SU-DHL-6 (cell line): Measurements from ENCODE around the gene MAPK10.

Source experiments
- H2AFZ ChIP-seq: fragments of 200-600 bp; sonication (generic); 2 replicates; pipeline ENCODE4 v1.6.1; 2014; ENCODE audit warnings: low read depth, mild to moderate bottlenecking, moderate library complexity, mixed read lengths, antibody characterized with exemption, low read length; ENCODE audit not compliant: severe bottlenecking
- H3F3A ChIP-seq: fragments of 200-600 bp; shearing (Covaris generic); 2 replicates; pipeline ENCODE4 v1.6.0; 2016; ENCODE audit warnings: antibody characterized with exemption, mild to moderate bottlenecking; ENCODE audit not compliant: insufficient read depth
- H3K27ac ChIP-seq: fragments of 200-600 bp; sonication (generic); 2 replicates; pipeline ENCODE4 v1.5.1; 2016; ENCODE audit warnings: low read depth, mild to moderate bottlenecking, low read length, moderate library complexity, mixed read lengths
- H3K27me3 ChIP-seq: fragments of 200-600 bp; sonication (generic), shearing (Covaris generic); 2 replicates; pipeline ENCODE4 v1.6.0; 2014; ENCODE audit warnings: mild to moderate bottlenecking, low read length
- H3K36me3 ChIP-seq: fragments of 200-600 bp; sonication (generic); 2 replicates; pipeline ENCODE4 v1.6.1; 2014; ENCODE audit warnings: mild to moderate bottlenecking, low read length, mixed read lengths
- H3K4me2 ChIP-seq: fragments of 300-600, 200-600 bp; shearing (Covaris generic), sonication (generic); 2 replicates; pipeline ENCODE4 v1.6.0; 2014; ENCODE audit warnings: low read length, low read depth, mild to moderate bottlenecking; ENCODE audit not compliant: poor library complexity, severe bottlenecking
- H3K4me3 ChIP-seq: fragments of 200-600 bp; sonication (generic); 2 replicates; pipeline ENCODE4 v1.5.1; 2014; ENCODE audit warnings: antibody characterized with exemption, low read length, mild to moderate bottlenecking, mixed read lengths; ENCODE audit not compliant: insufficient read depth, poor library complexity, severe bottlenecking
- H3K79me2 ChIP-seq: fragments of 200-600 bp; sonication (generic); 2 replicates; pipeline ENCODE4 v1.6.1; 2014; ENCODE audit warnings: mild to moderate bottlenecking, low read length, moderate library complexity; ENCODE audit not compliant: insufficient read depth
- H3K9ac ChIP-seq: fragments of 200-600 bp; sonication (generic); 2 replicates; pipeline ENCODE4 v1.7.0; 2014; ENCODE audit warnings: mild to moderate bottlenecking, low read length
- H3K9me2 ChIP-seq: fragments of 200-600 bp; sonication (generic); replicated peaks from 2 replicates; pipeline ENCODE4 v1.6.1; 2014; ENCODE audit warnings: low read length; ENCODE audit not compliant: insufficient read depth
- H3K9me3 ChIP-seq: fragments of 200-600 bp; sonication (generic); 2 replicates; pipeline ENCODE4 v1.6.1; 2014; ENCODE audit warnings: low read length, mixed read lengths; ENCODE audit not compliant: insufficient read depth
- H4K20me1 ChIP-seq: fragments of 200-600 bp; sonication (generic); 2 replicates; pipeline ENCODE4 v1.6.1; 2014; ENCODE audit warnings: low read depth, mild to moderate bottlenecking, antibody characterized with exemption, low read length, moderate library complexity, mixed read lengths
- EZH2phosphoT487 ChIP-seq: fragments of 200-600 bp; sonication (generic), shearing (Covaris generic); conservative IDR thresholded peaks from 2 replicates; pipeline ENCODE4 v1.6.1; 2018; ENCODE audit warnings: mild to moderate bottlenecking, antibody characterized with exemption, low read length, moderate library complexity, mixed read lengths
- TF ChIP-seq, protein P1 (sequence below): fragments of 200-600 bp; sonication (generic); IDR thresholded peaks from one replicate; pipeline ENCODE4 v1.5.1; 2017; ENCODE audit warnings: antibody characterized with exemption, mild to moderate bottlenecking, low read length, moderate library complexity; ENCODE audit not compliant: insufficient read depth, poor library complexity, severe bottlenecking

MAPK10 gene

DNA sequence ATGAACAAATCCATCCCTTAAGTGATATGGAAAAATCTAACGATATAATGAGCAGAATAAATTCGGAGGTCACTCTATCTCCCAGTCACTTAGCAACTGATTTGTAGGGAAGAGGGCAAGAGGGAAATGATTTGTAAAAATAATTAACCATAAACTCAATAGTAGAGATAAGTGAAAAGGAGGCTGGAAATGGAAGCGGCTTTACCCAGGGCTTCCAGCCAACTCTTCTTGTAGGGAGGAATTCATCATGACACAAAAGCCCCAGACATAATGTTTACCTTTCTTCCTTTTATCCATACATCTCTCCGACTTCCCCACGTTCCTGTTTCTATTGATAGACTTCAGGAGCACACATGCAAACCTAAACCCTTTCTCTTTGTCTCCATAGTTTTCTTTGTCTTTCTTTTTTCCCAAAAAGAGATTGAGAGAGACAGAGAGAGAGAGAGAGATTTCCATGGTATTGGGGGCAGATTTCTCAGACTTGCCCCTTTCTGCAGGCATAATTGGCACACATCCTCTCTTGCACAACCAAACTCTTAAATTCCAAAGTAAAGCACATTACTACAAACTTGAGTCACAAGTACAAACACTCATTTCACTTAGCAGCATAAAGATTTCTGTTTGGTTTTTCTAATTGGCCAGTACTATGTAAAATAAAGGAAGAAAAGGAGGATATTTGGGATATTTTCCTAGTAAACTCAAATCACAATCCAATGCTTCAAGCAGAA lies 140.9 kb downstream of the MAPK10 start:
- Histone ChIP-seq H3K4me2 (no peak overlapping the region), H3K9me2 (no peaks in the 10 kb centered on the region), H3K36me3 (no peaks in the 10 kb centered on the region), H3K9ac (no peak overlapping the region), H3F3A (no peaks in the 10 kb centered on the region), H2AFZ (no peak overlapping the region), H3K4me3 (no peak overlapping the region), H3K9me3 (no peaks in the 10 kb centered on the region), H3K27ac (no peak overlapping the region), H3K27me3 (no peaks in the 10 kb centered on the region), H4K20me1 (no peaks in the 10 kb centered on the region), H3K79me2 (peaks cover 8% of the 10 kb centered on the region; the same call in 1 of the 2 replicates)
- TF ChIP-seq, protein P1, sequence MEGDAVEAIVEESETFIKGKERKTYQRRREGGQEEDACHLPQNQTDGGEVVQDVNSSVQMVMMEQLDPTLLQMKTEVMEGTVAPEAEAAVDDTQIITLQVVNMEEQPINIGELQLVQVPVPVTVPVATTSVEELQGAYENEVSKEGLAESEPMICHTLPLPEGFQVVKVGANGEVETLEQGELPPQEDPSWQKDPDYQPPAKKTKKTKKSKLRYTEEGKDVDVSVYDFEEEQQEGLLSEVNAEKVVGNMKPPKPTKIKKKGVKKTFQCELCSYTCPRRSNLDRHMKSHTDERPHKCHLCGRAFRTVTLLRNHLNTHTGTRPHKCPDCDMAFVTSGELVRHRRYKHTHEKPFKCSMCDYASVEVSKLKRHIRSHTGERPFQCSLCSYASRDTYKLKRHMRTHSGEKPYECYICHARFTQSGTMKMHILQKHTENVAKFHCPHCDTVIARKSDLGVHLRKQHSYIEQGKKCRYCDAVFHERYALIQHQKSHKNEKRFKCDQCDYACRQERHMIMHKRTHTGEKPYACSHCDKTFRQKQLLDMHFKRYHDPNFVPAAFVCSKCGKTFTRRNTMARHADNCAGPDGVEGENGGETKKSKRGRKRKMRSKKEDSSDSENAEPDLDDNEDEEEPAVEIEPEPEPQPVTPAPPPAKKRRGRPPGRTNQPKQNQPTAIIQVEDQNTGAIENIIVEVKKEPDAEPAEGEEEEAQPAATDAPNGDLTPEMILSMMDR, result no peak
- TF ChIP-seq EZH2phosphoT487, result no peak

DNA sequence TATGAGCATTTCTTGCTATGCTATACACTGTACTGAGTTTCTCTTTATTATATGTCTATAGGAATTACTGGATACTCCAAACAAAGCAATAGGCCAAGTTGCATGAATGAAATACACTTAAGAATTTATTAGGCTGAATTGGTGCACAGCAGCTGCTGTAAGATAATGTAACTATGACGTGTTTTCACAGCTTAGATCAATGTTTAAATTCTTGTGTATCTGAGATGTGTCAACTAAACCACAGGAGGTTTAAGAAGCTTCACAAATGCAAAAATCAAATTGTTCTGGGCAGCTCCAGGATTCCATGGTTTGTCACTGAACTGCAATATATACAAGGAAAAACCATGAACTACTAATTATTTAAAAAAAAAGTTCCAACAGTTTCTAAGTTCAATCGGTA lies 156.7 kb downstream of the MAPK10 start:
- Histone ChIP-seq H4K20me1 (no peaks in the 10 kb centered on the region), H3K36me3 (no peaks in the 10 kb centered on the region), H3K4me2 (no peak overlapping the region), H2AFZ (no peak overlapping the region), H3K9ac (no peak overlapping the region), H3K79me2 (no peaks in the 10 kb centered on the region; the same call in 1 of the 2 replicates), H3K9me2 (no peaks in the 10 kb centered on the region), H3K4me3 (no peak overlapping the region), H3K27me3 (no peaks in the 10 kb centered on the region), H3K27ac (no peak overlapping the region), H3K9me3 (no peaks in the 10 kb centered on the region), H3F3A (no peaks in the 10 kb centered on the region)
- TF ChIP-seq, protein P1, result no peak
- no peak for TF ChIP-seq EZH2phosphoT487

DNA sequence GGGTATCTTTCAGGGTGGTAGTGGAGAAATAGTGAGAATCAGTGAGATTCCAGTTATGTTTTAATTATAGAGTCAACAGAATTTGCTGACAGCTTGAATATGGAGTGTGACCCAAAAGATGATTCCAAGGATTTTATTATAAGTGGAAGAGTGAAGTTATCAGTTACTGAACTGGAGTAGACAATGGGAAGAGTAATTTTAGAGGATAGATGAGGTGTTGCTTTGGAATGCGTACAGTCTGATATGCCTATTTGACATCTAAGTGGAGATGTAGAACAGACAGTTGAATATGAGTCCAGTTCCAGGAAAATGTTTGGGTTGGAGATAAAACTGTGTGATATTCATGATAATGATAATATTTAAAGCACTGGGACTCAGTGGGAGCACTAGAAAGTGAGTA lies 174.2 kb downstream of the MAPK10 start:
- no peaks in the 10 kb centered on the region for H3K79me2 ChIP-seq
- no peaks in the 10 kb centered on the region for H3K27me3 ChIP-seq
- no peaks in the 10 kb centered on the region for H3F3A ChIP-seq
- no peak overlapping the region for H3K4me3 ChIP-seq
- H3K4me2 ChIP-seq, result no peak overlapping the region
- H3K36me3 ChIP-seq, result no peaks in the 10 kb centered on the region; the same call in 1 of the 2 replicates
- TF ChIP-seq, protein P1, result no peak
- TF ChIP-seq EZH2phosphoT487, result no peak
- no peaks in the 10 kb centered on the region for H3K9me2 ChIP-seq
- H3K9me3 ChIP-seq, result no peaks in the 10 kb centered on the region
- H4K20me1 ChIP-seq, result no peaks in the 10 kb centered on the region
- H3K27ac ChIP-seq, result no peak overlapping the region
- H3K9ac ChIP-seq, result no peak overlapping the region
- no peak overlapping the region for H2AFZ ChIP-seq
